Liver (tissue), 9 donors: ENCODE data around the gene PYGL. TPM values are rescaled to one million over a fixed set of nuclear protein-coding genes. Genes with fewer than 3 reads are reported as not detected.

Source experiments
- DNase-seq: peaks from one replicate; pipeline ENCODE4 v3.0.0-alpha.2; 2017; ENCODE audit warnings: low spot score
- H3K27ac ChIP-seq, 2 donors: one replicate each; pipeline ENCODE4 v1.7.0; 2013; ENCODE audit warnings: inconsistent platforms in 2 of 2, low read length in 2 of 2, control low read depth in 1 of 2, low read depth in 1 of 2, mild to moderate bottlenecking in 1 of 2
- H3K27me3 ChIP-seq, 4 donors: one replicate each; pipeline versions ENCODE4 v1.6.1 to v1.7.0; 2013; ENCODE audit warnings: low read length in 3 of 4, inconsistent platforms in 1 of 4, mild to moderate bottlenecking in 1 of 4, moderate library complexity in 1 of 4; ENCODE audit not compliant: control insufficient read depth in 4 of 4, insufficient read depth in 4 of 4
- H3K36me3 ChIP-seq, 4 donors: one replicate each; pipeline versions ENCODE4 v1.6.1 to v1.7.0; 2013; ENCODE audit warnings: low read length in 3 of 4, mild to moderate bottlenecking in 3 of 4, low read depth in 1 of 4, moderate library complexity in 1 of 4; ENCODE audit not compliant: control insufficient read depth in 4 of 4, insufficient read depth in 3 of 4
- H3K4me1 ChIP-seq, 4 donors: one replicate each; pipeline versions ENCODE4 v1.6.1 to v1.7.0; 2013; ENCODE audit warnings: low read length in 3 of 4, mild to moderate bottlenecking in 3 of 4, moderate library complexity in 1 of 4; ENCODE audit not compliant: control insufficient read depth in 4 of 4, insufficient read depth in 4 of 4
- H3K4me3 ChIP-seq, 3 donors: one replicate each; pipeline versions ENCODE4 v1.6.1 to v1.7.0; 2013; ENCODE audit warnings: low read length in 3 of 3, control low read depth in 1 of 3, low read depth in 1 of 3, mild to moderate bottlenecking in 1 of 3
- H3K9ac ChIP-seq, 2 donors: one replicate each; pipeline ENCODE4 v1.7.0; 2013; ENCODE audit warnings: low read length in 2 of 2, mild to moderate bottlenecking in 2 of 2, moderate library complexity in 2 of 2, control low read depth in 1 of 2, low read depth in 1 of 2
- H3K9me3 ChIP-seq, 4 donors: one replicate each; pipeline versions ENCODE4 v1.6.1 to v1.7.0; 2013; ENCODE audit warnings: low read length in 3 of 4; ENCODE audit not compliant: control insufficient read depth in 4 of 4
- EGR1 ChIP-seq, 2 donors: IDR thresholded peaks; 2 replicates each; pipeline ENCODE4 v1.6.1; 2016 to 2018; ENCODE audit warnings: antibody characterized with exemption in 2 of 2, low read depth in 2 of 2
- FOXA1 ChIP-seq: IDR thresholded peaks from 2 replicates; pipeline ENCODE4 v1.6.1; 2016; ENCODE audit warnings: antibody characterized with exemption
- FOXA2 ChIP-seq: IDR thresholded peaks from 2 replicates; pipeline ENCODE4 v1.6.1; 2016; ENCODE audit warnings: antibody characterized with exemption
- HNF4A ChIP-seq, 2 donors: conservative IDR thresholded peaks; 2 replicates each; pipeline ENCODE4 v1.6.1; 2016; ENCODE audit warnings: antibody characterized with exemption in 2 of 2, mild to moderate bottlenecking in 2 of 2
- HNF4G ChIP-seq: IDR thresholded peaks from 2 replicates; pipeline ENCODE4 v1.6.1; 2016; ENCODE audit warnings: antibody characterized with exemption
- JUND ChIP-seq, 2 donors: IDR thresholded peaks; 2 replicates each; pipeline ENCODE4 v1.6.1; 2016; ENCODE audit warnings: antibody characterized with exemption in 2 of 2
- MAX ChIP-seq: IDR thresholded peaks from 2 replicates; pipeline ENCODE4 v1.6.1; 2016; ENCODE audit warnings: antibody characterized with exemption
- NR2F2 ChIP-seq: IDR thresholded peaks from 2 replicates; pipeline ENCODE4 v1.6.1; 2016; ENCODE audit warnings: antibody characterized with exemption
- RAD21 ChIP-seq, 2 donors: IDR thresholded peaks; 2 replicates each; pipeline ENCODE4 v1.6.1; 2016; ENCODE audit warnings: antibody characterized with exemption in 2 of 2, mild to moderate bottlenecking in 2 of 2
- RXRA ChIP-seq, 2 donors: IDR thresholded peaks; 2 replicates each; pipeline ENCODE4 v1.6.1; 2017 to 2018; ENCODE audit warnings: antibody characterized with exemption in 2 of 2, mild to moderate bottlenecking in 1 of 2
- TAF1 ChIP-seq: conservative IDR thresholded peaks from 2 replicates; pipeline ENCODE4 v1.6.1; 2016; ENCODE audit warnings: antibody characterized with exemption, mild to moderate bottlenecking
- YY1 ChIP-seq: IDR thresholded peaks from 2 replicates; pipeline ENCODE4 v1.6.1; 2016; ENCODE audit warnings: antibody characterized with exemption, mild to moderate bottlenecking
- ZBTB33 ChIP-seq: IDR thresholded peaks from 2 replicates; pipeline ENCODE4 v1.6.1; 2016; ENCODE audit warnings: antibody characterized with exemption
- WGBS: extraction: QIAGEN DNeasy Blood & Tissue Kit; methylation state at CpG from one replicate; pipeline ENCODE4 v1.1.7; 2013; 5-methylcytosine and 5-hydroxymethylcytosine counted together
- polyA plus RNA-seq, 2 donors: library from polyadenylated mRNA; stranded (reverse) in 1 of 2; unstranded in 1 of 2; fragments of 200-250 nt in 1 of 2; fragments of >200 nt in 1 of 2; fragmentation: Nextera tagmentation in 1 of 2; extraction: Ambion mirVana in 1 of 2; gene quantifications; one replicate each; pipeline versions ENCODE4 v1.2.1 to v1.2.3, GENCODE V29; 2013 to 2015
- total RNA-seq, 2 donors: library from RNA; depleted of rRNA; stranded (reverse); fragments of >200 nt; gene quantifications; one replicate each; pipeline ENCODE4 v1.2.3, GENCODE V29; 2014
- TF ChIP-seq, protein P1 (sequence below): IDR thresholded peaks from 2 replicates; pipeline ENCODE4 v1.6.1; 2016; ENCODE audit warnings: antibody characterized with exemption, mild to moderate bottlenecking
- TF ChIP-seq, protein P2 (sequence below): IDR thresholded peaks from 2 replicates; pipeline ENCODE4 v1.6.1; 2016; ENCODE audit warnings: antibody characterized with exemption
- TF ChIP-seq, protein P3 (sequence below): fragments of 150-350 bp; IDR thresholded peaks from 2 replicates; pipeline ENCODE4 v1.5.1; 2017; ENCODE audit warnings: improper control_type of control experiment, low read depth, low read length; ENCODE audit not compliant: missing input control
- donor health status: healthy.
- donor health status: healthy.
- donor health status: healthy.
- donor health status: healthy.
- donor health status: healthy.

PYGL gene
- total RNA-seq (100 to 1,000 TPM; 102 to 109 TPM), polyA plus RNA-seq (10 to 100 TPM; 53.0 to 70.9 TPM)

- WGBS = under 1% methylated on average over 74 of the region's 74 CpGs
- H3K36me3 ChIP-seq = peaks cover 0 to 11% (median 2%) of the 10 kb centered on the region in 4 donors
Measured at GRCh38 chr14:50943943-50944646, at the start of gene PYGL. Gene PYGL, minus strand, starts transcription at chr14:50944483. Its CDS starts 80 bp downstream, at chr14:50944403.

GRCh38 chr14:50985859-50986331 lies 41.6 kb upstream of the PYGL start:
- no peaks in the 10 kb centered on the region for H3K36me3 ChIP-seq
- H3K27me3 ChIP-seq = no peaks in the 10 kb centered on the region
- H3K9ac ChIP-seq = no peak overlapping the region
- H3K4me3 ChIP-seq = no peak overlapping the region
- H3K9me3 ChIP-seq = no peaks in the 10 kb centered on the region
- no peaks in the 10 kb centered on the region for H3K4me1 ChIP-seq
- no peak for DNase-seq
- TF ChIP-seq HNF4A (conservative IDR thresholded peaks at IDR 0.05) (no peak), JUND (IDR thresholded peaks at IDR 0.05) (no peak), EGR1 (IDR thresholded peaks at IDR 0.05; ENCODE audit: low read depth in 2 of 2) (no peak), RAD21 (IDR thresholded peaks at IDR 0.05) (no peak), HNF4G (no peak), FOXA1 (no peak), MAX (no peak), NR2F2 (no peak), FOXA2 (no peak), YY1 (no peak), ZBTB33 (no peak), TAF1 (no peak), RXRA (IDR thresholded peaks at IDR 0.05) (no peak)
- TF ChIP-seq, protein P1, sequence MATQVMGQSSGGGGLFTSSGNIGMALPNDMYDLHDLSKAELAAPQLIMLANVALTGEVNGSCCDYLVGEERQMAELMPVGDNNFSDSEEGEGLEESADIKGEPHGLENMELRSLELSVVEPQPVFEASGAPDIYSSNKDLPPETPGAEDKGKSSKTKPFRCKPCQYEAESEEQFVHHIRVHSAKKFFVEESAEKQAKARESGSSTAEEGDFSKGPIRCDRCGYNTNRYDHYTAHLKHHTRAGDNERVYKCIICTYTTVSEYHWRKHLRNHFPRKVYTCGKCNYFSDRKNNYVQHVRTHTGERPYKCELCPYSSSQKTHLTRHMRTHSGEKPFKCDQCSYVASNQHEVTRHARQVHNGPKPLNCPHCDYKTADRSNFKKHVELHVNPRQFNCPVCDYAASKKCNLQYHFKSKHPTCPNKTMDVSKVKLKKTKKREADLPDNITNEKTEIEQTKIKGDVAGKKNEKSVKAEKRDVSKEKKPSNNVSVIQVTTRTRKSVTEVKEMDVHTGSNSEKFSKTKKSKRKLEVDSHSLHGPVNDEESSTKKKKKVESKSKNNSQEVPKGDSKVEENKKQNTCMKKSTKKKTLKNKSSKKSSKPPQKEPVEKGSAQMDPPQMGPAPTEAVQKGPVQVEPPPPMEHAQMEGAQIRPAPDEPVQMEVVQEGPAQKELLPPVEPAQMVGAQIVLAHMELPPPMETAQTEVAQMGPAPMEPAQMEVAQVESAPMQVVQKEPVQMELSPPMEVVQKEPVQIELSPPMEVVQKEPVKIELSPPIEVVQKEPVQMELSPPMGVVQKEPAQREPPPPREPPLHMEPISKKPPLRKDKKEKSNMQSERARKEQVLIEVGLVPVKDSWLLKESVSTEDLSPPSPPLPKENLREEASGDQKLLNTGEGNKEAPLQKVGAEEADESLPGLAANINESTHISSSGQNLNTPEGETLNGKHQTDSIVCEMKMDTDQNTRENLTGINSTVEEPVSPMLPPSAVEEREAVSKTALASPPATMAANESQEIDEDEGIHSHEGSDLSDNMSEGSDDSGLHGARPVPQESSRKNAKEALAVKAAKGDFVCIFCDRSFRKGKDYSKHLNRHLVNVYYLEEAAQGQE = no peak
- TF ChIP-seq, protein P2, sequence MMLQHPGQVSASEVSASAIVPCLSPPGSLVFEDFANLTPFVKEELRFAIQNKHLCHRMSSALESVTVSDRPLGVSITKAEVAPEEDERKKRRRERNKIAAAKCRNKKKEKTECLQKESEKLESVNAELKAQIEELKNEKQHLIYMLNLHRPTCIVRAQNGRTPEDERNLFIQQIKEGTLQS = no peak
- TF ChIP-seq, protein P3, sequence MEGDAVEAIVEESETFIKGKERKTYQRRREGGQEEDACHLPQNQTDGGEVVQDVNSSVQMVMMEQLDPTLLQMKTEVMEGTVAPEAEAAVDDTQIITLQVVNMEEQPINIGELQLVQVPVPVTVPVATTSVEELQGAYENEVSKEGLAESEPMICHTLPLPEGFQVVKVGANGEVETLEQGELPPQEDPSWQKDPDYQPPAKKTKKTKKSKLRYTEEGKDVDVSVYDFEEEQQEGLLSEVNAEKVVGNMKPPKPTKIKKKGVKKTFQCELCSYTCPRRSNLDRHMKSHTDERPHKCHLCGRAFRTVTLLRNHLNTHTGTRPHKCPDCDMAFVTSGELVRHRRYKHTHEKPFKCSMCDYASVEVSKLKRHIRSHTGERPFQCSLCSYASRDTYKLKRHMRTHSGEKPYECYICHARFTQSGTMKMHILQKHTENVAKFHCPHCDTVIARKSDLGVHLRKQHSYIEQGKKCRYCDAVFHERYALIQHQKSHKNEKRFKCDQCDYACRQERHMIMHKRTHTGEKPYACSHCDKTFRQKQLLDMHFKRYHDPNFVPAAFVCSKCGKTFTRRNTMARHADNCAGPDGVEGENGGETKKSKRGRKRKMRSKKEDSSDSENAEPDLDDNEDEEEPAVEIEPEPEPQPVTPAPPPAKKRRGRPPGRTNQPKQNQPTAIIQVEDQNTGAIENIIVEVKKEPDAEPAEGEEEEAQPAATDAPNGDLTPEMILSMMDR = no peak
- no peak overlapping the region for H3K27ac ChIP-seq
- WGBS = 70% methylated on average over 12 of the region's 12 CpGs

More at GRCh38 chr14:50943943-50944646, at the start of gene PYGL:
- peak within 1 kb of the TSS; percentile 62 to 91 for H3K9ac ChIP-seq
- H3K27ac ChIP-seq = peak within 1 kb of the TSS; percentile 78 to 92
- H3K4me3 ChIP-seq = peak within 1 kb of the TSS; percentile 80 to 94 (median 91)
- TF ChIP-seq YY1 (no peak), TAF1 (peak; percentile 2), FOXA2 (peak; percentile 13)
- H3K9me3 ChIP-seq = no peaks in the 10 kb centered on the region
- DNase-seq = peak; percentile 72
- H3K27me3 ChIP-seq = no peaks in the 10 kb centered on the region
- peaks cover 6 to 36% (median 27%) of the 10 kb centered on the region in 4 donors for H3K4me1 ChIP-seq
